Measurements from ENCODE around the gene STAG2. TPM values are rescaled to one million over a fixed set of nuclear protein-coding genes. Genes with fewer than 3 reads are reported as not detected.

The STAG2 gene
- total RNA-seq, 1 donor from 2014 or later: 30.0 TPM

GRCh38 chrX:123968383-123969050 is 7.0 kb downstream of the STAG2 start:
- ATAC-seq (ENCODE audit: poor library complexity) (no peak), DNase-seq (no peak)
- intact Hi-C loops (cut with DNase I): no loop called here

- no peak for ATAC-seq (ENCODE audit: poor library complexity)
- no peak for DNase-seq
Observed at GRCh38 chrX:123971982-123972381, 10.5 kb downstream of the STAG2 start.

GRCh38 chrX:123973921-123974320 is 12.4 kb downstream of the STAG2 start:
- ATAC-seq (ENCODE audit: poor library complexity) (no peak), DNase-seq (no peak)
- intact Hi-C loops (cut with DNase I): no loop called here

More at GRCh38 chrX:123971982-123972381, 10.5 kb downstream of the STAG2 start:
- intact Hi-C loops (cut with DNase I): no loop called here

- intact Hi-C loops (cut with DNase I): no loop called here
- no peak for ATAC-seq (ENCODE audit: poor library complexity)
- DNase-seq: no peak
Observed at GRCh38 chrX:123975180-123975579, 13.7 kb downstream of the STAG2 start.

- intact Hi-C loops (cut with DNase I): no loop called here
- peak; percentile 51 for ATAC-seq (ENCODE audit: poor library complexity)
- DNase-seq: no peak
Observed at GRCh38 chrX:123976706-123977316, 15.3 kb downstream of the STAG2 start.

GRCh38 chrX:123983240-123983639 is 21.7 kb downstream of the STAG2 start:
- ATAC-seq (ENCODE audit: poor library complexity) (no peak), DNase-seq (no peak)
- intact Hi-C loops (cut with DNase I): no loop called here

GRCh38 chrX:123986377-123986776 is 24.9 kb downstream of the STAG2 start:
- ATAC-seq (ENCODE audit: poor library complexity) (no peak), DNase-seq (no peak)
- intact Hi-C loops (cut with DNase I): no loop called here

- intact Hi-C loops (cut with DNase I): no loop called here
- ATAC-seq (ENCODE audit: poor library complexity) (no peak), DNase-seq (no peak)
Observed at GRCh38 chrX:123988423-123989111, 27.1 kb downstream of the STAG2 start.

GRCh38 chrX:123989235-123989634 is 27.7 kb downstream of the STAG2 start:
- ATAC-seq (ENCODE audit: poor library complexity) (no peak), DNase-seq (no peak)
- intact Hi-C loops (cut with DNase I): no loop called here

- no peak for ATAC-seq (ENCODE audit: poor library complexity)
- intact Hi-C loops (cut with DNase I): no loop called here
Observed at GRCh38 chrX:123990169-123990568, 28.7 kb downstream of the STAG2 start.

GRCh38 chrX:123990602-123991001 is 29.1 kb downstream of the STAG2 start:
- DNase-seq (no peak), ATAC-seq (ENCODE audit: poor library complexity) (no peak)
- intact Hi-C loops (cut with DNase I): no loop called here

More at GRCh38 chrX:123990169-123990568, 28.7 kb downstream of the STAG2 start:
- no peak for DNase-seq

GRCh38 chrX:123993326-123993725 is 31.8 kb downstream of the STAG2 start:
- intact Hi-C loops (cut with DNase I): no loop called here
- no peak for ATAC-seq (ENCODE audit: poor library complexity)

GRCh38 chrX:123993904-123994635 is 32.6 kb downstream of the STAG2 start:
- intact Hi-C loops (cut with DNase I): no loop called here
- no peak for DNase-seq
- no peak for ATAC-seq (ENCODE audit: poor library complexity)

More at GRCh38 chrX:123993326-123993725, 31.8 kb downstream of the STAG2 start:
- no peak for DNase-seq

- intact Hi-C loops (cut with DNase I): no loop called here
- no peak for ATAC-seq (ENCODE audit: poor library complexity)
- DNase-seq: no peak
Observed at GRCh38 chrX:123994730-123995129, 33.2 kb downstream of the STAG2 start.

GRCh38 chrX:124001581-124001980 is 40.1 kb downstream of the STAG2 start:
- intact Hi-C loops (cut with DNase I): no loop called here
- no peak for ATAC-seq (ENCODE audit: poor library complexity)
- no peak for DNase-seq

- no peak for ATAC-seq (ENCODE audit: poor library complexity)
- intact Hi-C loops (cut with DNase I): no loop called here
- no peak for DNase-seq
Observed at GRCh38 chrX:124005228-124005627, 43.7 kb downstream of the STAG2 start.

GRCh38 chrX:124010157-124010556 is 48.7 kb downstream of the STAG2 start:
- intact Hi-C loops (cut with DNase I): no loop called here
- DNase-seq (no peak), ATAC-seq (ENCODE audit: poor library complexity) (no peak)

- intact Hi-C loops (cut with DNase I): no loop called here
- no peak for DNase-seq
- ATAC-seq (ENCODE audit: poor library complexity): no peak
Observed at GRCh38 chrX:124010566-124010965, 49.1 kb downstream of the STAG2 start.

GRCh38 chrX:124015721-124016120 is 54.2 kb downstream of the STAG2 start:
- intact Hi-C loops (cut with DNase I): no loop called here
- no peak for ATAC-seq (ENCODE audit: poor library complexity)

More at GRCh38 chrX:124015721-124016120, 54.2 kb downstream of the STAG2 start:
- DNase-seq: no peak

All from Right ventricle myocardium superior (tissue), 1 donor.